ENCODE results near the gene CHCHD5.

DNA sequence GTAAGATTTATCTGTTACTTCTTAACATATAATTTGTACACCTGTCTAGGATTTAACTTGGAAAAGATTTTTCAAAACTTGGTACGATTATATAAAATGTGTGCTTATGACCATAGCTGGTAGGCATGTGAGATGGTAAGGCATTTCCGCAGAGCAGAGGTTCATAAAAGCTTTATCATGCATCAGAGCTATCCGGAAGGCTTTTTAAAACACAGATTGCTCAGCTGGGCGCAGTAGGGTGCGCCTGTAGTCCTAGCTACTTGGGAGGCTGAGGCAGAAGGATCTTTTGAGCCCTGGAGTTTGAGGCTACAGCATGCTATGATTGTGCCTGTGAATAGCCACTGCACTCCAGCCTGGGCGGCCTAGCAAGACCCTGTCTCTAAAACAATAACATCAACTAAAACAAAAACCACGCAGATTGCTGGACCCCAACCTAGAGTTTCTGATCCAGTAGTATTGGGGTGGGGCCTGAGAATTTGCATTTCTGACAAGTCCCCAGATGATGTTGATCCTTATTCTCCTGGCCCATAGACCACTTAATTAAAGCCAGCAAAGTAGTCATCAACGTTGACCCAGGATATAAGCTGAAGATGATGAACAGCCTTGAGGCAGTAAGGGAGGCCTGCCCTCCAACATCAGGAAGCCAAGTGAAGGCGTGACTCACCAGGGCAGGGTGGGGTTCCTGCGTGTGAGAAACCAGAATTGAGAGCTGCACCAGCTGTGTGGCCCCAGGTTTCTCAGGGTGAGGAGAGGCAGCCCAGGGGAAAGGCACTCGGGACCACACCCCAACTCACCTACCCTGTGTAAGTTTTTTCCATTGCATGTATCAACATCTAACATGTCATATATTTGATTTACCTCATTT is 39.7 kb downstream of the CHCHD5 start:
- peak in 1 of 3 donors; percentile 39 for TF ChIP-seq POLR2AphosphoS5 (IDR thresholded peaks at IDR 0.05)
- TF ChIP-seq, protein P1, sequence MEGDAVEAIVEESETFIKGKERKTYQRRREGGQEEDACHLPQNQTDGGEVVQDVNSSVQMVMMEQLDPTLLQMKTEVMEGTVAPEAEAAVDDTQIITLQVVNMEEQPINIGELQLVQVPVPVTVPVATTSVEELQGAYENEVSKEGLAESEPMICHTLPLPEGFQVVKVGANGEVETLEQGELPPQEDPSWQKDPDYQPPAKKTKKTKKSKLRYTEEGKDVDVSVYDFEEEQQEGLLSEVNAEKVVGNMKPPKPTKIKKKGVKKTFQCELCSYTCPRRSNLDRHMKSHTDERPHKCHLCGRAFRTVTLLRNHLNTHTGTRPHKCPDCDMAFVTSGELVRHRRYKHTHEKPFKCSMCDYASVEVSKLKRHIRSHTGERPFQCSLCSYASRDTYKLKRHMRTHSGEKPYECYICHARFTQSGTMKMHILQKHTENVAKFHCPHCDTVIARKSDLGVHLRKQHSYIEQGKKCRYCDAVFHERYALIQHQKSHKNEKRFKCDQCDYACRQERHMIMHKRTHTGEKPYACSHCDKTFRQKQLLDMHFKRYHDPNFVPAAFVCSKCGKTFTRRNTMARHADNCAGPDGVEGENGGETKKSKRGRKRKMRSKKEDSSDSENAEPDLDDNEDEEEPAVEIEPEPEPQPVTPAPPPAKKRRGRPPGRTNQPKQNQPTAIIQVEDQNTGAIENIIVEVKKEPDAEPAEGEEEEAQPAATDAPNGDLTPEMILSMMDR (IDR thresholded peaks at IDR 0.05 in 8 of 11, conservative IDR thresholded peaks at IDR 0.05 in 3 of 11) = no peak

Measured in spleen (tissue), 7 donors.